ENCODE measurements around the gene VHLL. TPM values are rescaled to one million over a fixed set of nuclear protein-coding genes. Genes with fewer than 3 reads are reported as not detected.
A peak's percentile ranks its signal among the peaks of the same experiment; 100 is the strongest.

The VHLL gene
- total RNA-seq, 1 experiment from 2014 or later: not detected

- no peak for DNase-seq (ENCODE audit: low spot score)
Observed at GRCh38 chr1:156257711-156258110, 41.4 kb downstream of the VHLL start.

- DNase-seq (ENCODE audit: low spot score): no peak
Observed at GRCh38 chr1:156253634-156254033, 45.5 kb downstream of the VHLL start.

- peak; percentile 36 for DNase-seq (ENCODE audit: low spot score)
Observed at GRCh38 chr1:156251527-156251926, 47.6 kb downstream of the VHLL start.

GRCh38 chr1:156249593-156249992 lies 49.5 kb downstream of the VHLL start:
- DNase-seq (ENCODE audit: low spot score): no peak

Other genes starting within 250 kb of the VHLL start
- 35.7 and 41.0 TPM in 2 replicates for gene UBQLN4, start 245.5 kb downstream of the VHLL start, total RNA-seq (2014; rRNA removed; shearing (Covaris generic))
- 108 and 130 TPM in 2 replicates for gene LAMTOR2, start 244.5 kb downstream of the VHLL start, total RNA-seq (2014; rRNA removed; shearing (Covaris generic))
- 163 and 185 TPM in 2 replicates for gene RAB25, start 238.1 kb downstream of the VHLL start, total RNA-seq (2014; rRNA removed; shearing (Covaris generic))
- 9.3 and 13.3 TPM in 2 replicates for gene MEX3A, start 216.8 kb downstream of the VHLL start, total RNA-seq (2014; rRNA removed; shearing (Covaris generic))
- 1,664 and 1,875 TPM in 2 replicates for gene LMNA, start 184.6 kb downstream of the VHLL start, total RNA-seq (2014; rRNA removed; shearing (Covaris generic))
- gene SEMA4A, start 145.7 kb downstream of the VHLL start, total RNA-seq (2014; rRNA removed; shearing (Covaris generic)): 5.1 and 11.6 TPM in 2 replicates
- gene SLC25A44, start 105.2 kb downstream of the VHLL start, total RNA-seq (2014; rRNA removed; shearing (Covaris generic)): 15.3 and 21.6 TPM in 2 replicates
- 111 and 122 TPM in 2 replicates for gene PMF1, start 86.3 kb downstream of the VHLL start, total RNA-seq (2014; rRNA removed; shearing (Covaris generic))
- gene BGLAP, start 57.1 kb downstream of the VHLL start, total RNA-seq (2014; rRNA removed; shearing (Covaris generic)): 0.23 and 0.34 TPM in 2 replicates
- 6.5 and 7.0 TPM in 2 replicates for gene PAQR6, start 51.3 kb downstream of the VHLL start, total RNA-seq (2014; rRNA removed; shearing (Covaris generic))
- gene SMG5, start 16.5 kb downstream of the VHLL start, total RNA-seq (2014; rRNA removed; shearing (Covaris generic)): 135 and 146 TPM in 2 replicates
- 4.4 and 5.6 TPM in 2 replicates for gene TMEM79, start 15.0 kb downstream of the VHLL start, total RNA-seq (2014; rRNA removed; shearing (Covaris generic))
- gene GLMP, start 3.6 kb downstream of the VHLL start, total RNA-seq (2014; rRNA removed; shearing (Covaris generic)): 75.3 and 78.6 TPM in 2 replicates
- gene CCT3, start 39.0 kb upstream of the VHLL start, total RNA-seq (2014; rRNA removed; shearing (Covaris generic)): 389 and 419 TPM in 2 replicates
- 0.15 and 0.37 TPM in 2 replicates for gene TSACC, start 39.2 kb upstream of the VHLL start, total RNA-seq (2014; rRNA removed; shearing (Covaris generic))
- not detected in 2 replicates for gene RHBG, start 69.9 kb upstream of the VHLL start, total RNA-seq (2014; rRNA removed; shearing (Covaris generic))
- gene MEF2D, start 201.5 kb upstream of the VHLL start, total RNA-seq (2014; rRNA removed; shearing (Covaris generic)): 17.8 and 27.4 TPM in 2 replicates

All from HT-29 (cell line).